OCI-LY1 (cell line): Measurements from ENCODE around the gene MCEMP1.

Experiments used
- CTCF ChIP-seq: fragments of 200-600 bp; sonication (generic), shearing (Covaris generic); IDR thresholded peaks from 2 replicates; pipeline ENCODE4 v1.5.1; 2017; ENCODE audit warnings: mild to moderate bottlenecking, antibody characterized with exemption, low read length, moderate library complexity, mixed read lengths
- EZH2 ChIP-seq: fragments of 200-600 bp; sonication (generic), shearing (Covaris generic); IDR thresholded peaks from 2 replicates; pipeline ENCODE4 v1.8.0; 2017; ENCODE audit warnings: borderline replicate concordance, mixed run types, mild to moderate bottlenecking, antibody characterized with exemption, low read length, moderate library complexity, mixed read lengths

DNA sequence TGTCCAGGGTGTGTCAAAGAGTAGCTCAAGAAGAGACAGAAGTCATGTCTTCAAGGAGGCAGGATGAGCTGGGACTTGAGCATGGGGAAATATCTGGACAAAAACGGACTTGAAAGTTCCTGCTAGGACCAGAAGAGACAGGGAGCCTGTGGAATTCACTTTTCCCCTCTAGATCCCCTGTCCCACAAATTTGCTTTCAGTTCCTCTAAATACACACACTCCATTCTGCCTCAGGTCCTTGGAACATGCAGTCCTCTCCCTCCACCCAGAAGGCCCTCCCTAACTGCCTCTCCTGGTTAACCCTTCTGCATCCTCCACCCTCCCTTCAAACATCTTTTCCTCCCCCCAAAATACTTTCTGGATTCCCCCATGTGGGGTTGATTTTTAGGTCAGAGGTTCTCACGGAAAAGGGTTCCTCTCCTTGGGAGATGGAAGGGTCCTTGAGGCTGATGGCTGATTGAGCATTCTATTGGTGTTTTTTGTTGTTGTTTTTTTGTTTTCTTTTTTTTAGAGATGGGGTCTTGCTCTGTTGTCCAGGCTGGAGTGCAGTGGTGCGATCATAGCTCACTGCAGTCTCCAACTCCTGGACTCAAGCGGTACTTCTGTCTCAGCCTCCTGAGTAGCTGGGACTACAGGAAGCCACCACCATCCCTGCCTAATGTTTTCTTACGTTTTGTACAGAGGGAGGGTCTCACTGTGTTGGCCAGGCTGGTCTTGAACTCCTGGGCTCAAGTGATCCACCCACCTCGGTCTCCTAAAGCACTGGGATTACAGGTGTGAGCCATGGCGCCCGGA lies 14.9 kb upstream of the MCEMP1 start:
- TF ChIP-seq CTCF (no peak), EZH2 (no peak)
